HG02981 (cell line): ENCODE data around the gene GTF2H4.
"Not testable (repeated sequence)": the region's sequence is repeated elsewhere in the genome, so short reads cannot be mapped to it uniquely, and the experiment has no call there.

Experiments used
- ATAC-seq: cut with Tn5 transposase; IDR thresholded peaks from one replicate; pipeline ENCODE4 v1.9.1; 2021; ENCODE audit warnings: mild to moderate bottlenecking, moderate library complexity; ENCODE audit not compliant: unreplicated experiment

Gene GTF2H4

DNA sequence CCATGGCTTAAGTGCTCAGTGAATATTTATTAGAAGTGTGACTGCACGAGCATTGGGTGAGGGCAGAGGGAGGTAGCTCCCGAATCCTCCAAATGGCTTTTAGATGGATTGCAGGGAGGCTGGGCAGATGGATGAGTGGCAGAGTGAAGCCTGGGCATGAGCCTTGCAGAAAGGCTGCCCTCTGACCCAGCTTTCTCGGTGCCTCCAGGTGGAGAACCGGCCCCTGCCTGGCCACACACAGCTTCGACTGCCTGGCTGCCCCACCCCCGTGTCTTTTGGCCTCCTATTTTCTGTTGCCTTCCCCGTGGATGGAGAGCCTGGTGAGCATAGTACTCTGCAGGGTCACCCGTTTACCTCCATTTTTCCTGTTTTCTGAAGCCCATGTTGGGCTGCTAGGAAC is 9.5 kb downstream of the GTF2H4 start:
- ATAC-seq, result no peak

- ATAC-seq, result no peak
Measured at GRCh38 chr6:30918670-30919069, 10.7 kb downstream of the GTF2H4 start.

GRCh38 chr6:30922447-30922852 is 14.4 kb downstream of the GTF2H4 start:
- ATAC-seq, result no peak

DNA sequence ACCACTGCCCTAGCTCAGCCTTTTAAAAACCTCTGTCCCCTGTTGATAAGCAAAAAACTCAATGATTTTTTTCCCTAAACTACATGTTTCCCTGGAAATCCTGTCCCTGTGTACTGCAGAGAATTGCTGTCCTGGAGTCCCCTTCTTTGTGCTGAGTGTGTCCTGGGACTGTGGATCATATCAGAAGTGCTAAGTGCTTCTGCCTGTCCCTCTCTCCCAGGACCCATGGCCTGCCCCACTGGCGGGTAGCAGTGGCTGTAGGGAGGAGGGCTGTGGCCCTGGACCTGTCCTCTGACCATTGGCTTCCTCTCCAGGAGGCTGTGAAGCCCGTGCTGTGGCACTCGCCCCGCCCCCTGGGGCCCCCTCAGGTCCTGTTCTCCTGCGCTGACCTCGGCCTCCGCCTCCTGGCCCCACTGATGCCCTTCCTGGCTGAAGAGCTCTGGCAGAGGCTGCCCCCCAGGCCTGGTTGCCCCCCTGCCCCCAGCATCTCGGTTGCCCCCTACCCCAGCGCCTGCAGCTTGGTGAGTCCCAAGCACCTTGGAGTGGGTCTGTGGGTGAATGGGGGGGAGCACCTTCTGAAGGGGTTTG is 16.1 kb downstream of the GTF2H4 start:
- not testable (repeated sequence) for ATAC-seq

DNA sequence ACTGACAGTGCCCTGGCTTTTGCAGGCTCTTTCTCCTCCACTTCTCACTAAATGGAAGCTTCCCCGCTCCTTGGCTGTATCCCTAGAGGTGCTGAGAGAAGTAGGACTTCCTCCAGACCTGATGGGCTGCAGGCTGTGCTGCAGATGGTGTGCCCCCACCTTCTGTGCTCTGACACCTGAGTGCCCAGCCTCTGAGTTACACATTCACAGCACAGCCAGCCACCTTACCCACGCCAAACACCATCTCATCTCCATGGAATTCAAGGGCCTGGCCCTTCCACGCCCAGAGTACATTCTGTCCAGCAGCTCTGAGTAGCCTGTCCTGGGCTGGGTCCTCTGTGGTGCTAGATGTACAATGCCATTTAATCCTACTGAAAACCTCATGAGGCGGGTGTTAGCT is 18.6 kb downstream of the GTF2H4 start:
- no peak for ATAC-seq

DNA sequence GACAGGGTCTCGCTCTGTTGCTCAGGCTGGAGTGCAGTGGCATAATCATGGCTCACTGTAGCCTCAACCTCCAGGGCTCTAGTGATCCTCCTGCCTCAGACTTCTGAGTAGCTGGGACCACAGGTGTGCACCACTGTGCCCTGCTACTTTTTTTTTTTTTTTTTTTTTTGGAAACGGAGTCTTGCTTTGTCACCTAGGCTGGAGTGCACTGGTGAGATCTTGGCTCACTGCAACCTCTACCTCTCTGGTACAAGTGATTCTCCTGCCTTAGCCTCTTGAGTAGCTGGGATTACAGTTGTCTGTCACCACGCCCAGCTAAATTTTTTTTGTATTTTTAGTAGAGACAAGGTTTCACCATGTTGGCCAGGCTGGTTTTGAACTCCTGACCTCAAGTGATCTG is 19.1 kb downstream of the GTF2H4 start:
- ATAC-seq, result not testable (repeated sequence)

- no peak for ATAC-seq
Measured at GRCh38 chr6:30928677-30929076, 20.7 kb downstream of the GTF2H4 start.

GRCh38 chr6:30930506-30930905 is 22.5 kb downstream of the GTF2H4 start:
- ATAC-seq, result no peak

- no peak for ATAC-seq
Measured at GRCh38 chr6:30931272-30931671, 23.3 kb downstream of the GTF2H4 start.

DNA sequence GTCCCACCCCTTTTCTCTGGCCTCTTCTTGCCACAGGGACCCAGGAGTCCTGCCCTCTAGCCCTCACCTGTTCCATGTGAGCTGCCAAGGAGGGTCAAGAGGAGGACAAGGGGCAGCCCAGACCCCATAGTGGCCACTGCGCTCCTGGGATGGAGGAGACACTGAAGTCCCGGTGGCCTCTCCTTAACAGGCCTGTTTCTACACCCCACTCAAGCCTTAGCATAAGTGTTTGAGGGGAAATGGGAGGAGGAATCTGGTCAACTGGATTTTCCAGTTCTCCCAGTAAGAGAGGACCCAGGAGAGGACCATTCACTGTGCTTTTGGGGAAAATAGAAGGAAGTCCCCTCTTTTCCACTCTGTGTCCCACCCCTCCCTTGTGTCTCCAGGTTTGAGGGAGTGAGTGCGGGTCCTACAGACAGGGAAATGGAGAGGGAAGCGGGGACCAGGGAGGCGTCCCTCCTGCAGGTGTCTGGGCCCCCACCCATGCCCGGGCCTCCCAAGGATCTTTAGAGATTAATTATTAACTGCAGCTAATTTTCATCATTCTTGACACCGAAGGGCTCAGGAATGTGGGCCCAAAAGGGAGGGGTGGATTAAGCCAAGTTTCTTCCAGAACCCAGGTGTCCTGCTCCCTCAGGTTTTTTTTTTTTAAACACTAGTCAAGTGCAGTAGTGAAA is 24.1 kb downstream of the GTF2H4 start, which contains the start of gene SFTA2:
SFTA2 (minus strand) TSS at position 202 of the 677 bp plus-strand sequence; CDS start at position 128, 74 bp downstream.
- ATAC-seq, result no peak

DNA sequence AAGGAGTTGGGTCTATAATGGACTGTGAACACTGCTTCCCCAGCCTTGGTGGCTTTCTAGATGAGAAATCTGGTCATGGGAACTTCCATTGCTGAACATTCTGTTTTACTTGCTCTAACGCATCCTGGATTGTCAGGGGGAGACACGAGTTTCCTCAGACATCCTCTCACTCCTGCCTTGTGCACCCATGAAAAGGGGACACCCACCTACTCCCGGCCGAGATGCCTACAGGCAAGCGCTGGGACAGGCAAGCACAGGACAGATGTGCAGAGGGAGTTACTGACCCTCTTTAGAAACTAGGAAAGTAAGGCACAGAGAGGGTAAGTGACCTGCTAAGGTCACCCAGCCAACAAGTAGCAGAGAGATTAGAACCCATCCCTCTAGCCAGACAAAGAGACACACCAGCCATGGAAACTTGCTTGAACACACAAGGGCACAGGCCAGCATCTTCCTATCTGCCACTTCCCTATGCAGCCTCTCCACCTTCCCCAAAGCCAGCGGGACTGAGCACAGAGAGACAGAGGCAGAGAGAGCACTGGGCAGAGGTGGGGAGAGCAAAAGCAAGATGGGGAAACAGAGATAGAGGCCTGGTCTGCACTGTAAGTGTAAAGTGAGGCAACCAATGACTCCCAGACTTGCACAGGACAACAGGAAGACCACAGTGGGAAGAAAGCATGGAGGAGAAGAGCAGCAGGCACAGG is 24.8 kb downstream of the GTF2H4 start:
- no peak for ATAC-seq

GRCh38 chr6:30935018-30935417 is 27.0 kb downstream of the GTF2H4 start:
- ATAC-seq, result no peak

DNA sequence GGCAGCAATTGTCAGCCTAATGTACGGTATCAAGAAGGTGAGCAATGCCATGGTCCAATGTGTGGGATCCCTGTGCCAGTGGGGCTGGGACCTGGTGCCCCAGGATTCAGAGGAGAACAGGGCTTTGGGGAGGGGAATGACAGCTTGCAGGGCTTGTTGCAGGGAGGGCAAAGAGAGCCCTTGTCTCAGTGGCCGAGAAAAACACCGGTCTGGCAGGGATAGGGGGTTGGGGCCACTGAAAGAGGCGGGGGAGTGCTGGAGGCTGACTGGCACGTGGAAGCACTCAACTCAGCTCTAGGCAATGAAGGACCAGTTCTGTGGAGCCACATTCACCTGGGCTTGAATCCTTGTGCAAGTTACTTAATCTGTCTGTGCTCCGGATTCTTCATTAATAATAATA is 29.3 kb downstream of the GTF2H4 start:
- no peak for ATAC-seq

GRCh38 chr6:30938730-30939129 is 30.7 kb downstream of the GTF2H4 start:
- no peak for ATAC-seq

GRCh38 chr6:30939473-30939872 is 31.5 kb downstream of the GTF2H4 start:
- no peak for ATAC-seq

GRCh38 chr6:30940361-30940986 is 32.5 kb downstream of the GTF2H4 start, which contains the start of gene MUCL3:
Gene MUCL3 (plus strand): TSS chr6:30940973. CDS start chr6:30941000, 27 bp downstream.
- ATAC-seq, result no peak

- ATAC-seq, result no peak
Measured at GRCh38 chr6:30942338-30943060, 34.5 kb downstream of the GTF2H4 start.

DNA sequence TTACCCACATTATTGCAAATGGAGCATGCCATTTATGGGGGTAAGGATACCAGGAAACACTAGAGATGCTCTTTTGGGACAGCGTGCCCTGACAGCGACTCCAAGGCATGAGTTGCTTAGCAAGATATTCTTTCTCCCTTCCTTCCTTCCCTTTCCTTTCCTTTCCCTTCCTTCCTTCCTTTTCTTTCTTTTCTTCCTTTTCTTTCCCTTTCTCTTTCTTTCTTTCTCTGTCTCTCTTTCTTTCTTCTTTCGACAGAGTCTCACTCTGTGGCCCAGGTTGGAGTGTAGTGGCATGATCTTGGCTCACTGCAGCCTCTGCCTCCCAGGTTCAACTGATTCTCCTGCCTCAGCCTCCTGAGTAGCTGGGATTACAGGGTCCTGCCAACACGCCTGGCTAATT is 36.0 kb downstream of the GTF2H4 start:
- ATAC-seq, result no peak

DNA sequence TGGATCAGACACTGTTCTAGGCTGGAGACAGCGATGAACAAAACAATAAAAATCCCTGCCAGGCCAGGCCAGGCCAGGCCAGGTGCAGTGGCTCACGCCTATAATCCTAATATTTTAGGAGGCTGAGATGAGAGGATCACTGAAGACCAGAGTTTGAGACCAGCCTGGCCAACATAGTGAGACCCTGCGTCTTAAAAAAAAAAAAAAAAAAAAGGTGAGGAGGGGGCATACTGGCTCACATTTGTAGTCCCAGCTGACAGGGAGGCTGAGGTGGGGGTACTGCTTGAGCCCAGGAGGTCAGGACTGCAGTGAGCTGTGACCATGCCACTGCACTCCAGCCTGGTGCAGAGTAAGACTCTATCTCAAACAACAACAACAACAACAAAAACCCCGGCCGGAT is 37.3 kb downstream of the GTF2H4 start:
- no peak for ATAC-seq

GRCh38 chr6:30947231-30947630 is 39.2 kb downstream of the GTF2H4 start:
- no peak for ATAC-seq

DNA sequence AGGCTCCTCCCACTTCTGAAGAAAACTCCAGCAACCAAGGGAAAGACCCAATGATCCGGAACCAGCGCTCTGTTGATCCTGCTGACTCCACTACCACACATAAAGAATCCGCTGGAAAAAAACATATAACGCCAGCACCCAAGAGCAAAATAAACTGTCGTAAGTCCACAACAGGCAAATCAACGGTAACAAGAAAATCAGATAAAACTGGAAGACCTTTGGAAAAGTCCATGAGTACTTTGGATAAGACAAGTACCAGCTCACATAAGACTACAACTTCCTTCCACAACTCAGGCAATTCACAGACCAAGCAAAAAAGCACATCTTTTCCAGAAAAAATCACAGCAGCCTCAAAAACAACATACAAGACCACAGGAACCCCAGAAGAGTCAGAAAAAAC is 40.8 kb downstream of the GTF2H4 start:
- no peak for ATAC-seq
